GM15510 (cell line): ENCODE measurements around the gene EEIG1.

Experiments used
- POLR2A ChIP-seq: IDR thresholded peaks from 3 replicates; pipeline ENCODE4 v1.6.1; 2011; ENCODE audit warnings: borderline replicate concordance; ENCODE audit not compliant: insufficient read length; ENCODE audit errors: extremely low read depth

Gene EEIG1

GRCh38 chr9:127960410-127961154, 20.2 kb downstream of the EEIG1 start:
- TF ChIP-seq POLR2A: no peak

GRCh38 chr9:127959841-127960409, 20.9 kb downstream of the EEIG1 start:
- TF ChIP-seq POLR2A: no peak

- TF ChIP-seq POLR2A: no peak
These were observed 21.4 kb downstream of the EEIG1 start for GRCh38 chr9:127959398-127959797.

GRCh38 chr9:127958728-127959127, 22.1 kb downstream of the EEIG1 start:
- TF ChIP-seq POLR2A: no peak

- no peak for TF ChIP-seq POLR2A
These were observed 25.3 kb downstream of the EEIG1 start for GRCh38 chr9:127955294-127956015.

GRCh38 chr9:127954831-127955293, 25.9 kb downstream of the EEIG1 start:
- no peak for TF ChIP-seq POLR2A

GRCh38 chr9:127953768-127954505, 26.9 kb downstream of the EEIG1 start:
- no peak for TF ChIP-seq POLR2A

GRCh38 chr9:127953154-127953553, 27.6 kb downstream of the EEIG1 start:
- TF ChIP-seq POLR2A: no peak

- no peak for TF ChIP-seq POLR2A
These were observed 30.1 kb downstream of the EEIG1 start for GRCh38 chr9:127950513-127951289.

- TF ChIP-seq POLR2A: no peak
These were observed 30.8 kb downstream of the EEIG1 start for GRCh38 chr9:127949827-127950512.

GRCh38 chr9:127947841-127948710, 32.7 kb downstream of the EEIG1 start:
- TF ChIP-seq POLR2A: no peak

- no peak for TF ChIP-seq POLR2A
These were observed 34.1 kb downstream of the EEIG1 start for GRCh38 chr9:127946728-127947127.

GRCh38 chr9:127945942-127946341, 34.8 kb downstream of the EEIG1 start:
- TF ChIP-seq POLR2A: no peak
